OCI-LY7 (cell line): ENCODE data around the gene STIM2.

Experiments used
- CTCF ChIP-seq: fragments of 200-600 bp; sonication (generic); conservative IDR thresholded peaks from 2 replicates; pipeline ENCODE4 v1.5.1; 2014; ENCODE audit warnings: mild to moderate bottlenecking, antibody characterized with exemption, low read length, moderate library complexity, mixed read lengths
- EZH2phosphoT487 ChIP-seq: fragments of 200-600 bp; sonication (generic); IDR thresholded peaks from 2 replicates; pipeline ENCODE4 v1.6.1; 2018; ENCODE audit warnings: low read depth, borderline replicate concordance, mild to moderate bottlenecking, mixed run types, antibody characterized with exemption, low read length, moderate library complexity, mixed read lengths

DNA sequence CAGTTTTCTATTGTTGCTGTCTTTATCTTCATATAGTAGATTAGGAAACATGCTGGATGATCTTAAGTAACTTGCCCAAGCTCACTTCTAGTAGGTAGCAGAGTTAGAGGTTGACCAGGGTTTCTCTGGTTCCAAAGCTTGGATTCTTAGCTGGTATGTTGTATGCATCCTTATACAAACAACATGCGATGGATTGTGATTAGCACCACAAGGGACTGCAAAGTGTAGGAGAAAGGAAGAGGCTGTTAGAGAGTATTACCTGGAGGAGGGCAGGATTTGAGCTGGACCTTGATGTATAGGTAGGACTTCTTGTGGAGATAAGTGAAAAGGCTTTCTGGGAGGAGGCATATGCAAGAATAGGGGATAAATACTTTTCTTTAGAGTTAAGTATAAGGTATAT is 5.6 kb downstream of the STIM2 start:
- TF ChIP-seq CTCF: no peak
- no peak for TF ChIP-seq EZH2phosphoT487
